ENCODE data around the gene DHX57. TPM values are rescaled to one million over a fixed set of nuclear protein-coding genes. Genes with fewer than 3 reads are reported as not detected.
"Not testable (repeated sequence)": the region's sequence is repeated elsewhere in the genome, so short reads cannot be mapped to it uniquely, and the experiment has no call there.

DHX57 gene
- total and polyA plus RNA-seq, 8 donors = 14.7 to 42.8 (median 38.1) TPM

DNA sequence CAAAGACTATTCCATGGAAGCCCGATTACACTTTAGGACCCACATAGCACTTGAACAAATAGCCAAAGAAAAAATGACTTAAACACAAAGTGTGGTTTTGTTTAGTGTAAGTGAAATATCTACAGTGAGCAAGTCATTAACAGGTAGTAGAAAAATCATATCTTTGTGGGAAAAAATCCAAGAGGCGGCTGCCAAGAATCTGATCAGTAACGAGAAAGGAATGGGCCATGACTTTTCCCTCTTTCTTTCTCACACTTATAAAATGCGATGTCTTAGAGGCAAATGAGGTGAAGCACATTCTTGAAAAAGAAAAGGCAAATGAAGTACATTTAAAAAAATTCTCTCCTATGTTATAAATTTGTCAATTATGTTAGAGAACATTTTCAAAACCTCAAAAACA is 110.6 kb downstream of the DHX57 start:
- H3K4me3 ChIP-seq = no peak overlapping the region
- no peaks in the 10 kb centered on the region for H3K36me3 ChIP-seq
- H3K27me3 ChIP-seq = no peaks in the 10 kb centered on the region
- DNase-seq (no peak), ATAC-seq (no peak)
- no peaks in the 10 kb centered on the region for H3K9me3 ChIP-seq
- intact Hi-C loops (cut with DNase I) = no loop called here
- H3K27ac ChIP-seq = no peak overlapping the region
- H3K4me1 ChIP-seq = no peaks in the 10 kb centered on the region
- TF ChIP-seq CTCF (IDR thresholded peaks at IDR 0.05) = no peak

- Histone ChIP-seq H3K4me1 (no peaks in the 10 kb centered on the region), H3K9me3 (no peaks in the 10 kb centered on the region), H3K27ac (no peak overlapping the region), H3K4me3 (no peak overlapping the region), H3K36me3 (no peaks in the 10 kb centered on the region), H3K27me3 (no peaks in the 10 kb centered on the region)
- intact Hi-C loops (cut with DNase I) = no loop called here
- DNase-seq (no peak), ATAC-seq (no peak)
- no peak for TF ChIP-seq CTCF (IDR thresholded peaks at IDR 0.05)
Measured at GRCh38 chr2:38763728-38764127, 112.0 kb downstream of the DHX57 start.

- no peaks in the 10 kb centered on the region for H3K36me3 ChIP-seq
- no peak for ATAC-seq
- no peaks in the 10 kb centered on the region for H3K4me1 ChIP-seq
- intact Hi-C loops (cut with DNase I) = no loop called here
- DNase-seq = no peak
- no peak for TF ChIP-seq CTCF (IDR thresholded peaks at IDR 0.05)
- no peaks in the 10 kb centered on the region for H3K27me3 ChIP-seq
- H3K27ac ChIP-seq = no peak overlapping the region
- no peak overlapping the region for H3K4me3 ChIP-seq
- no peaks in the 10 kb centered on the region for H3K9me3 ChIP-seq
Measured at GRCh38 chr2:38763228-38763627, 112.5 kb downstream of the DHX57 start.

DNA sequence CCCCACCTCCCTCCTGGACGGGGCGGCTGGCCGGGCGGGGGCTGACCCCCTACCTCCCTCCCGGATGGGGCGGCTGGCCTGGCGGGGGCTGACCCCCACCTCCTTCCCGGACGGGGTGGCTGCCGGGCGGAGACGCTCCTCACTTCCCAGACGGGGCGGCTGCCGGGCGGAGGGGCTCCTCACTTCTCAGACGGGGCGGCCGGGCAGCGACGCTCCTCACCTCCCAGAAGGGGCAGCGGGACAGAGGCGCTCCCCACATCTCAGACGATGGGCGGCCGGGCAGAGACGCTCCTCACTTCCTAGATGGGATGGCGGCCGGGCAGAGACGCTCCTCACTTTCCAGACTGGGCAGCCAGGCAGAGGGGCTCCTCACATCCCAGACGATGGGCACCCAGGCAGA is 119.8 kb downstream of the DHX57 start:
- intact Hi-C loops (cut with DNase I) = not testable (repeated sequence)

GRCh38 chr2:38754506-38754905 is 121.2 kb downstream of the DHX57 start:
- Histone ChIP-seq H3K27ac (no peak overlapping the region), H3K9me3 (no peaks in the 10 kb centered on the region), H3K36me3 (peaks cover 0 to 4% of the 10 kb centered on the region in 2 donors), H3K4me3 (peak overlapping the region in 1 of 2 donors; percentile 21), H3K27me3 (no peaks in the 10 kb centered on the region), H3K4me1 (peaks cover under 1 to 21% of the 10 kb centered on the region in 2 donors)
- TF ChIP-seq CTCF (IDR thresholded peaks at IDR 0.05) = no peak
- ATAC-seq = no peak
- intact Hi-C loops (cut with DNase I) = no loop called here
- no peak for DNase-seq

More for the DNA sequence above, 119.8 kb downstream of the DHX57 start:
- not testable (repeated sequence) for H3K36me3 ChIP-seq, ATAC-seq, H3K4me3 ChIP-seq, DNase-seq, H3K27me3 ChIP-seq, H3K27ac ChIP-seq, H3K9me3 ChIP-seq
- H3K4me1 ChIP-seq = peaks cover 0 to 17% of the 10 kb centered on the region in 2 donors

DNA sequence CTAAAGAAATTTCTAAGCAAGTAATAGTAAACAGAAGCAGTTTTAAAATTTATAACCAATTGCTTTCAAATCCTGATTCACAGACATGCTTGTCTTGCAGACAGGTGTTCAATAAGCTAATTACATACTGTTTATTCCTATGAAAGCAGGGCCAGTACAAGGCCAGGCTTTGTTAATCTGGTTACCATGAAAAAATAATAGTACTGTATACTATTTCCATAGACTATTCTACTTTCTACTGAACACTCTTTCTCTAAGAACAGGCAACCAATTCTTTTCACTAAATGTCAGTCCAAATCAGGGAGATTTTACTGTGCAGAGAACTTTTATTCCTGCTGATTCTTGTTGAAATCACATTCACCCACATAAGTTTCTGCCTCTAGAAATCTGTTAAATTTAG is 121.7 kb downstream of the DHX57 start:
- H3K9me3 ChIP-seq = no peaks in the 10 kb centered on the region
- H3K4me1 ChIP-seq = peaks cover 5 to 25% of the 10 kb centered on the region in 2 donors
- no peak for ATAC-seq
- H3K4me3 ChIP-seq = no peak overlapping the region
- no peak for TF ChIP-seq CTCF (IDR thresholded peaks at IDR 0.05)
- no peaks in the 10 kb centered on the region for H3K27me3 ChIP-seq
- intact Hi-C loops (cut with DNase I) = no loop called here
- H3K36me3 ChIP-seq = peaks cover 0 to 8% of the 10 kb centered on the region in 2 donors
- no peak overlapping the region for H3K27ac ChIP-seq
- DNase-seq = no peak
